A549 (cell line): ENCODE data around the gene EPHA1. TPM values are rescaled to one million over a fixed set of nuclear protein-coding genes. Genes with fewer than 3 reads are reported as not detected.

Experiments used
- ATAC-seq, 2 experiments: fragments of 200-7000 bp in 1 of 2; fragments of >200 bp in 1 of 2; cut with Nextera tagmentation in 1 of 2; cut with Tn5 transposase in 1 of 2; 3 replicates each; pipeline versions ENCODE4 v1.8.0 to v1.9.1; 2018 to 2020; ENCODE audit warnings: mild to moderate bottlenecking in 1 of 2, moderate library complexity in 1 of 2
- CTCF ChIA-PET: fragments of 300-600 bp; sonication (Branson Sonifier 250); formaldehyde crosslinking; extraction: SDS; loops from one replicate; lab custom pipeline; 2021; ENCODE audit warnings: antibody characterized with exemption, inconsistent platforms; lab: Yijun Ruan, JAX
- POLR2A ChIA-PET: fragments of 350-600 bp; formaldehyde crosslinking; extraction: SDS; loops from one replicate; lab custom pipeline; 2021; ENCODE audit warnings: antibody characterized with exemption, inconsistent platforms; lab: Yijun Ruan, JAX
- DNase-seq, 2 experiments: peaks; one replicate each; pipeline versions ENCODE4 v3.0.0 to v3.0.0-alpha.2; 2011 to 2016; ENCODE audit warnings: low read depth in 1 of 2, low spot score in 1 of 2
- FAIRE-seq: peaks from 2 replicates; lab custom pipeline; 2011; peaks lifted over from hg19 to GRCh38; lab: Jason Lieb, UNC
- H3K27ac ChIP-seq, 2 experiments: fragments of >200 bp; sonication (Bioruptor Twin); formaldehyde crosslinking; 3 replicates each; pipeline ENCODE4 v1.5.1; 2016 to 2017
- H3K4me1 ChIP-seq: fragments of >200 bp; sonication (Bioruptor Twin); formaldehyde crosslinking; 3 replicates; pipeline ENCODE4 v1.6.1; 2016
- H3K4me2 ChIP-seq: fragments of >200 bp; sonication (Bioruptor Twin); formaldehyde crosslinking; 3 replicates; pipeline ENCODE4 v1.6.1; 2016
- H3K4me3 ChIP-seq: fragments of >200 bp; sonication (Bioruptor Twin); formaldehyde crosslinking; 3 replicates; pipeline ENCODE4 v1.5.1; 2016
- H3K9me3 ChIP-seq: fragments of >200 bp; sonication (Bioruptor Twin); formaldehyde crosslinking; 3 replicates; pipeline ENCODE4 v1.6.1; 2016
- CEBPB ChIP-seq, 2 experiments: fragments of >200 bp in 1 of 2; sonication (Bioruptor Twin) in 1 of 2; formaldehyde crosslinking in 1 of 2; IDR thresholded peaks; 2 replicates each; pipeline ENCODE4 v1.6.1; 2012 to 2016
- CHD2 ChIP-seq: fragments of 150-350 bp; IDR thresholded peaks from 2 replicates; pipeline ENCODE4 v1.6.1; 2014; ENCODE audit warnings: low read length; ENCODE audit not compliant: partially characterized antibody
- CHD4 ChIP-seq: fragments of 200-600 bp; sonication (generic); IDR thresholded peaks from 2 replicates; pipeline ENCODE4 v1.6.1; 2016; ENCODE audit warnings: antibody characterized with exemption, mild to moderate bottlenecking, borderline replicate concordance
- EHF ChIP-seq: fragments of 250-450 bp; sonication (Bioruptor Pico); IDR thresholded peaks from 2 replicates; pipeline ENCODE4 v1.5.0; 2020; ENCODE audit warnings: mild to moderate bottlenecking
- FOXS1 ChIP-seq: fragments of 250-450 bp; sonication (Bioruptor Pico); IDR thresholded peaks from 2 replicates; pipeline ENCODE4 v1.5.0; 2020; ENCODE audit warnings: mild to moderate bottlenecking, moderate library complexity
- HDAC2 ChIP-seq: fragments of 200-600 bp; sonication (generic); IDR thresholded peaks from 2 replicates; pipeline ENCODE4 v1.6.1; 2016
- HEYL ChIP-seq: fragments of 250-450 bp; sonication (Bioruptor Pico); IDR thresholded peaks from 2 replicates; pipeline ENCODE4 v1.8.0; 2021; ENCODE audit warnings: mild to moderate bottlenecking, moderate library complexity
- HOXA7 ChIP-seq: fragments of 250-450 bp; sonication (Bioruptor Pico); IDR thresholded peaks from 2 replicates; pipeline ENCODE4 v1.5.0; 2020; ENCODE audit warnings: mild to moderate bottlenecking, moderate library complexity
- KDM1A ChIP-seq: fragments of 200-600 bp; sonication (generic); IDR thresholded peaks from 2 replicates; pipeline ENCODE4 v1.6.1; 2016; ENCODE audit warnings: low read depth, mild to moderate bottlenecking
- MAFK ChIP-seq: fragments of 450-650 bp; IDR thresholded peaks from 2 replicates; pipeline ENCODE4 v1.6.1; 2014; ENCODE audit not compliant: partially characterized antibody
- MAZ ChIP-seq: fragments of 150-350 bp; IDR thresholded peaks from 2 replicates; pipeline ENCODE4 v1.6.1; 2014; ENCODE audit warnings: antibody characterized with exemption, low read depth, low read length, borderline replicate concordance
- RCOR1 ChIP-seq: fragments of 150-350 bp; IDR thresholded peaks from 2 replicates; pipeline ENCODE4 v1.6.1; 2014; ENCODE audit warnings: antibody characterized with exemption, low read length, low read depth
- RFX5 ChIP-seq: fragments of 450-650 bp; IDR thresholded peaks from 2 replicates; pipeline ENCODE4 v1.7.1; 2014; ENCODE audit warnings: antibody characterized with exemption, mild to moderate bottlenecking, moderate library complexity
- SREBF2 ChIP-seq: fragments of 450-650 bp; IDR thresholded peaks from 2 replicates; pipeline ENCODE4 v1.6.1; 2014; ENCODE audit warnings: mild to moderate bottlenecking, moderate library complexity
- ZC3H11A ChIP-seq: fragments of 450-650 bp; IDR thresholded peaks from 2 replicates; pipeline ENCODE4 v1.6.1; 2014; ENCODE audit warnings: antibody characterized with exemption, mild to moderate bottlenecking
- WGBS: methylation state at CpG from one replicate; pipeline ENCODE4 v1.1.6; 2017; ENCODE audit errors: missing lambda C conversion rate; 5-methylcytosine and 5-hydroxymethylcytosine counted together
- polyA plus RNA-seq, 4 experiments: library from polyadenylated mRNA; depleted of rRNA in 3 of 4; stranded (reverse); fragments of >200 nt; fragmentation: RNase III in 1 of 4; extraction: RNeasy Plus Mini Kit Qiagen cat#74134 plus additional on column Dnase treatment in 1 of 4; gene quantifications; 2 replicates in 3 of 4; 3 replicates in 1 of 4; pipeline ENCODE4 v1.2.3, GENCODE V29; 2011 to 2017
- TF ChIP-seq, protein P1 (sequence below): IDR thresholded peaks from 2 replicates; pipeline ENCODE4 v1.6.1; 2012
- TF ChIP-seq, protein P2 (sequence below): fragments of 250-450 bp; sonication (Bioruptor Pico); IDR thresholded peaks from 2 replicates; pipeline ENCODE4 v1.5.0; 2020; ENCODE audit warnings: low read depth, mild to moderate bottlenecking, moderate library complexity
- TF ChIP-seq, protein P3 (sequence below): fragments of >200 bp; sonication (Bioruptor Twin); formaldehyde crosslinking; IDR thresholded peaks from 3 replicates; pipeline ENCODE4 v1.5.1; 2016
- TF ChIP-seq, protein P4 (sequence below): fragments of 450-650 bp; IDR thresholded peaks from 2 replicates; pipeline ENCODE4 v1.6.1; 2014; ENCODE audit warnings: antibody characterized with exemption
- TF ChIP-seq, protein P5 (sequence below): fragments of 250-450 bp; sonication (Bioruptor Pico); IDR thresholded peaks from 2 replicates; pipeline ENCODE4 v1.5.0; 2021; ENCODE audit warnings: mild to moderate bottlenecking, moderate library complexity, borderline replicate concordance

EPHA1 gene
- polyA plus RNA-seq, 2 of the 4 experiments (the other 2 are of a cell fraction) = not detected

DNA sequence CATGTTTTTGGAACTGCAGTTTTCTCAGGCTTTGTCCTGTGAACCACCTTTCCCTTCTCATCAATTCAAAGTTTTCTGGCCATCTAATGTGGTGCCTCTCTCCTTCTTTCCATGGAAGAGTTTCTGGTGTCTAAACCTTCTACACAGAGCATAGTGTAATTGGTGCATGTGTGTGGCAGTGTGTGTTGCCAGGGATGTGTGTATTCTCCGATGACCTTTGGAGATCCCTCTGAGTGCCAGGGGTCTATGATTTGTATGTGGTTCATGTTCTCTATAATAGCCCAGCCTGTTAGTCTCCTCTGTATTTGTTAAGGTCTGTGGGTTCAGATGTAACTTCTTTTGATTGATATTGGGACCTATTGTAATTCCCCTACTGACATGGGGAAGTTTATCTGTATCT lies 36.1 kb upstream of the EPHA1 start:
- DNase-seq (no peak), FAIRE-seq (no peak), ATAC-seq (no peak)
- ChIA-PET CTCF (no interaction called here), POLR2A (no interaction called here)
- Histone ChIP-seq H3K4me2 (no peak overlapping the region), H3K9me3 (peaks cover 3% of the 10 kb centered on the region; the same call in 1 of the 3 replicates), H3K4me3 (no peak overlapping the region), H3K27ac (no peak overlapping the region), H3K4me1 (no peaks in the 10 kb centered on the region)
- 53% methylated on average over 1 of the region's 1 CpG for WGBS
- TF ChIP-seq EHF (CRISPR knock-in tag) (no peak), CEBPB (IDR thresholded peaks at IDR 0.05) (no peak), RCOR1 (no peak), MAZ (no peak), KDM1A (no peak), RFX5 (no peak), FOXS1 (CRISPR knock-in tag) (no peak), MAFK (no peak)
- TF ChIP-seq, protein P1, sequence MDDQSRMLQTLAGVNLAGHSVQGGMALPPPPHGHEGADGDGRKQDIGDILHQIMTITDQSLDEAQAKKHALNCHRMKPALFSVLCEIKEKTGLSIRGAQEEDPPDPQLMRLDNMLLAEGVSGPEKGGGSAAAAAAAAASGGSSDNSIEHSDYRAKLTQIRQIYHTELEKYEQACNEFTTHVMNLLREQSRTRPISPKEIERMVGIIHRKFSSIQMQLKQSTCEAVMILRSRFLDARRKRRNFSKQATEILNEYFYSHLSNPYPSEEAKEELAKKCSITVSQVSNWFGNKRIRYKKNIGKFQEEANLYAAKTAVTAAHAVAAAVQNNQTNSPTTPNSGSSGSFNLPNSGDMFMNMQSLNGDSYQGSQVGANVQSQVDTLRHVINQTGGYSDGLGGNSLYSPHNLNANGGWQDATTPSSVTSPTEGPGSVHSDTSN = no peak
- TF ChIP-seq, protein P2, sequence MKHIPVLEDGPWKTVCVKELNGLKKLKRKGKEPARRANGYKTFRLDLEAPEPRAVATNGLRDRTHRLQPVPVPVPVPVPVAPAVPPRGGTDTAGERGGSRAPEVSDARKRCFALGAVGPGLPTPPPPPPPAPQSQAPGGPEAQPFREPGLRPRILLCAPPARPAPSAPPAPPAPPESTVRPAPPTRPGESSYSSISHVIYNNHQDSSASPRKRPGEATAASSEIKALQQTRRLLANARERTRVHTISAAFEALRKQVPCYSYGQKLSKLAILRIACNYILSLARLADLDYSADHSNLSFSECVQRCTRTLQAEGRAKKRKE (CRISPR knock-in tag) = no peak
- TF ChIP-seq, protein P3, sequence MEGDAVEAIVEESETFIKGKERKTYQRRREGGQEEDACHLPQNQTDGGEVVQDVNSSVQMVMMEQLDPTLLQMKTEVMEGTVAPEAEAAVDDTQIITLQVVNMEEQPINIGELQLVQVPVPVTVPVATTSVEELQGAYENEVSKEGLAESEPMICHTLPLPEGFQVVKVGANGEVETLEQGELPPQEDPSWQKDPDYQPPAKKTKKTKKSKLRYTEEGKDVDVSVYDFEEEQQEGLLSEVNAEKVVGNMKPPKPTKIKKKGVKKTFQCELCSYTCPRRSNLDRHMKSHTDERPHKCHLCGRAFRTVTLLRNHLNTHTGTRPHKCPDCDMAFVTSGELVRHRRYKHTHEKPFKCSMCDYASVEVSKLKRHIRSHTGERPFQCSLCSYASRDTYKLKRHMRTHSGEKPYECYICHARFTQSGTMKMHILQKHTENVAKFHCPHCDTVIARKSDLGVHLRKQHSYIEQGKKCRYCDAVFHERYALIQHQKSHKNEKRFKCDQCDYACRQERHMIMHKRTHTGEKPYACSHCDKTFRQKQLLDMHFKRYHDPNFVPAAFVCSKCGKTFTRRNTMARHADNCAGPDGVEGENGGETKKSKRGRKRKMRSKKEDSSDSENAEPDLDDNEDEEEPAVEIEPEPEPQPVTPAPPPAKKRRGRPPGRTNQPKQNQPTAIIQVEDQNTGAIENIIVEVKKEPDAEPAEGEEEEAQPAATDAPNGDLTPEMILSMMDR = no peak

DNA sequence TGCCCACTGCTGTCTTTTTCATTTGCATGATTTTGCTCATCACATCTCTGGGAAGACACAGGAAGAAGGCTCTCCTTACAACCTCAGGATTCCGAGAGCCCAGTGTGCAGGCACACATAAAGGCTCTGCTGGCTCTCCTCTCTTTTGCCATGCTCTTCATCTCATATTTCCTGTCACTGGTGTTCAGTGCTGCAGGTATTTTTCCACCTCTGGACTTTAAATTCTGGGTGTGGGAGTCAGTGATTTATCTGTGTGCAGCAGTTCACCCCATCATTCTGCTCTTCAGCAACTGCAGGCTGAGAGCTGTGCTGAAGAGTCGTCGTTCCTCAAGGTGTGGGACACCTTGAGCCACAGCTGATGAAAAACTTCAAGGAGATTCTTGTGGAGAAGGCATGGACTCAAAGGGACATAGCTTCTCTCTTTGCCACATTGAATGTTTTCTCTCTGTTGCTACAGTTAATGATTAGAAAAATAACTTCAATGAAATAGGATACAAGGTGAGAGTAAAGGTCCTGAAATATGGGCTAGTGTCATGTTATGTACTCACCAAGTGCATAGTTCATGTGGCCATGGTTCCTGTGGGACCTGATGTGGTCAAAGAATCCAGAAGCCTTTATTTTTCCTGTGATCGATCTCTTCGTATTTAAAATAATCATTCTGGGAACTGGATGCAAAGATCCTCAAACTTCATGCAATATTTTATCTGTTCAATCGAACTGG lies 35.6 kb upstream of the EPHA1 start:
- DNase-seq = no peak
- peaks cover 3% of the 10 kb centered on the region; the same call in 1 of the 3 replicates for H3K9me3 ChIP-seq
- H3K4me2 ChIP-seq = no peak overlapping the region
- H3K4me1 ChIP-seq = no peaks in the 10 kb centered on the region
- no peak overlapping the region for H3K4me3 ChIP-seq
- ATAC-seq = no peak
- WGBS = 24% methylated on average over 6 of the region's 6 CpGs
- no peak for TF ChIP-seq ZC3H11A
- TF ChIP-seq, protein P4, sequence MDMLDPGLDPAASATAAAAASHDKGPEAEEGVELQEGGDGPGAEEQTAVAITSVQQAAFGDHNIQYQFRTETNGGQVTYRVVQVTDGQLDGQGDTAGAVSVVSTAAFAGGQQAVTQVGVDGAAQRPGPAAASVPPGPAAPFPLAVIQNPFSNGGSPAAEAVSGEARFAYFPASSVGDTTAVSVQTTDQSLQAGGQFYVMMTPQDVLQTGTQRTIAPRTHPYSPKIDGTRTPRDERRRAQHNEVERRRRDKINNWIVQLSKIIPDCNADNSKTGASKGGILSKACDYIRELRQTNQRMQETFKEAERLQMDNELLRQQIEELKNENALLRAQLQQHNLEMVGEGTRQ = no peak
- TF ChIP-seq CHD2 = no peak
- TF ChIP-seq SREBF2 = no peak
- no peak for TF ChIP-seq CHD4
- TF ChIP-seq HOXA7 (CRISPR knock-in tag) = no peak
- no peak for TF ChIP-seq HEYL (CRISPR knock-in tag)
- FAIRE-seq = no peak
- ChIA-PET POLR2A (no interaction called here), CTCF (interaction anchor here (1.7 kb wide), 1 partner anchor 203 kb away, joined by 3 read pairs; no protein-coding TSS in a partner anchor)
- no peak overlapping the region for H3K27ac ChIP-seq

DNA sequence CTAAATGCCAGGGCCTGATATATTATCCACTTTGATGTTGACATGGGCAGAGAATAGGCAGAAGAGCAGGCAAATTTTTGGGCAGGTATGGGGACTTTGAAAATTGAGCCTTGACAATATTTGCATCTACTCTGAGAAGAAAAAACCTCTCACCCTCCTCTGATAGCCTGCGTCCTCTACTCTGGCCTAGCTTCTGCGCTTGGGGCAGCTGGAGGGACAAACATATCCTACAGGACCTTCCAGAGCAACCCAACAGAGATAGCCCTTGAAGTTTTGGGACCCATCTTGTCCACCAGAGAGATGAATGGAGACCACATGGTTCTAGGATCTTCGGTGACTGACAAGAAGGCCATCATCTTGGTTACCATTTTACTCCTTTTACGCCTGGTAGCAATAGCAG lies 34.5 kb upstream of the EPHA1 start, which contains the start of gene TAS2R60:
Gene TAS2R60 (plus strand): TSS at position 301 of the 400 bp plus-strand sequence. CDS start 0 bp downstream, at position 301.
- ATAC-seq = no peak
- no peak within 1 kb of the TSS for H3K4me2 ChIP-seq
- H3K9me3 ChIP-seq = no peaks in the 10 kb centered on the region
- FAIRE-seq = no peak
- no peaks in the 10 kb centered on the region for H3K4me1 ChIP-seq
- ChIA-PET POLR2A (no interaction called here), CTCF (interaction anchor here (0.9 to 1.7 kb wide), 2 partner anchors 13 to 202 kb away, joined by 3 read pairs; no protein-coding TSS in a partner anchor)
- WGBS = 42% methylated on average over 4 of the region's 4 CpGs
- H3K4me3 ChIP-seq = no peak within 1 kb of the TSS
- H3K27ac ChIP-seq = no peak within 1 kb of the TSS
- TF ChIP-seq MAZ (no peak), SREBF2 (no peak), HDAC2 (no peak), MAFK (no peak)
- TF ChIP-seq, protein P4 = no peak
- TF ChIP-seq, protein P5, sequence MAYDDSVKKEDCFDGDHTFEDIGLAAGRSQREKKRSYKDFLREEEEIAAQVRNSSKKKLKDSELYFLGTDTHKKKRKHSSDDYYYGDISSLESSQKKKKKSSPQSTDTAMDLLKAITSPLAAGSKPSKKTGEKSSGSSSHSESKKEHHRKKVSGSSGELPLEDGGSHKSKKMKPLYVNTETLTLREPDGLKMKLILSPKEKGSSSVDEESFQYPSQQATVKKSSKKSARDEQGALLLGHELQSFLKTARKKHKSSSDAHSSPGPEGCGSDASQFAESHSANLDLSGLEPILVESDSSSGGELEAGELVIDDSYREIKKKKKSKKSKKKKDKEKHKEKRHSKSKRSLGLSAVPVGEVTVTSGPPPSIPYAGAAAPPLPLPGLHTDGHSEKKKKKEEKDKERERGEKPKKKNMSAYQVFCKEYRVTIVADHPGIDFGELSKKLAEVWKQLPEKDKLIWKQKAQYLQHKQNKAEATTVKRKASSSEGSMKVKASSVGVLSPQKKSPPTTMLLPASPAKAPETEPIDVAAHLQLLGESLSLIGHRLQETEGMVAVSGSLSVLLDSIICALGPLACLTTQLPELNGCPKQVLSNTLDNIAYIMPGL (CRISPR knock-in tag) = no peak
- no peak for DNase-seq
